IPS-18a (cell line): ENCODE data around the gene UBAC2.

ENCODE experiments used
- H3K27ac ChIP-seq: one replicate; pipeline ENCODE4 v1.5.1; 2013; ENCODE audit warnings: low read length
- H3K27me3 ChIP-seq: one replicate; pipeline ENCODE4 v1.6.1; 2013; ENCODE audit warnings: mild to moderate bottlenecking, low read length; ENCODE audit not compliant: control insufficient read depth, insufficient read depth
- H3K36me3 ChIP-seq: one replicate; pipeline ENCODE4 v1.6.1; 2013; ENCODE audit warnings: low read depth, low read length; ENCODE audit not compliant: control insufficient read depth
- H3K4me1 ChIP-seq: one replicate; pipeline ENCODE4 v1.6.1; 2013; ENCODE audit warnings: low read depth, low read length; ENCODE audit not compliant: control insufficient read depth
- H3K4me3 ChIP-seq: one replicate; pipeline ENCODE4 v1.5.1; 2013; ENCODE audit warnings: low read length
- H3K9ac ChIP-seq: one replicate; pipeline ENCODE4 v1.6.1; 2013; ENCODE audit warnings: mild to moderate bottlenecking, low read length, moderate library complexity
- H3K9me3 ChIP-seq: one replicate; pipeline ENCODE4 v1.6.1; 2013; ENCODE audit warnings: low read depth, low read length; ENCODE audit not compliant: control insufficient read depth

The UBAC2 gene

GRCh38 chr13:99373436-99373835 lies 172.8 kb downstream of the UBAC2 start:
- Histone ChIP-seq H3K36me3 (peaks cover 1% of the 10 kb centered on the region), H3K9me3 (no peaks in the 10 kb centered on the region), H3K4me3 (no peak overlapping the region), H3K27me3 (no peaks in the 10 kb centered on the region), H3K27ac (no peak overlapping the region), H3K4me1 (peaks cover under 1% of the 10 kb centered on the region), H3K9ac (no peak overlapping the region)

GRCh38 chr13:99374169-99374991 lies 173.7 kb downstream of the UBAC2 start:
- Histone ChIP-seq H3K27me3 (no peaks in the 10 kb centered on the region), H3K9me3 (no peaks in the 10 kb centered on the region), H3K4me1 (peaks cover 9% of the 10 kb centered on the region), H3K36me3 (no peaks in the 10 kb centered on the region), H3K27ac (no peak overlapping the region), H3K9ac (no peak overlapping the region), H3K4me3 (no peak overlapping the region)

- Histone ChIP-seq H3K4me1 (peaks cover 17% of the 10 kb centered on the region), H3K4me3 (no peak overlapping the region), H3K9ac (no peak overlapping the region), H3K27ac (no peak overlapping the region), H3K36me3 (no peaks in the 10 kb centered on the region), H3K9me3 (no peaks in the 10 kb centered on the region), H3K27me3 (no peaks in the 10 kb centered on the region)
These were observed 174.5 kb downstream of the UBAC2 start for GRCh38 chr13:99374994-99375737.

GRCh38 chr13:99375738-99376080 lies 175.1 kb downstream of the UBAC2 start:
- H3K36me3 ChIP-seq, result no peaks in the 10 kb centered on the region
- no peaks in the 10 kb centered on the region for H3K27me3 ChIP-seq
- no peak overlapping the region for H3K9ac ChIP-seq

GRCh38 chr13:99376132-99376531 lies 175.5 kb downstream of the UBAC2 start:
- Histone ChIP-seq H3K27ac (no peak overlapping the region), H3K27me3 (no peaks in the 10 kb centered on the region), H3K4me3 (no peak overlapping the region), H3K9me3 (no peaks in the 10 kb centered on the region), H3K4me1 (peaks cover 19% of the 10 kb centered on the region), H3K9ac (no peak overlapping the region), H3K36me3 (no peaks in the 10 kb centered on the region)

More at GRCh38 chr13:99375738-99376080, 175.1 kb downstream of the UBAC2 start:
- Histone ChIP-seq H3K4me3 (no peak overlapping the region), H3K9me3 (no peaks in the 10 kb centered on the region), H3K27ac (no peak overlapping the region), H3K4me1 (peaks cover 19% of the 10 kb centered on the region)

- no peak overlapping the region for H3K27ac ChIP-seq
- no peaks in the 10 kb centered on the region for H3K27me3 ChIP-seq
- H3K9me3 ChIP-seq, result no peaks in the 10 kb centered on the region
- H3K36me3 ChIP-seq, result no peaks in the 10 kb centered on the region
- peaks cover 19% of the 10 kb centered on the region for H3K4me1 ChIP-seq
- no peak overlapping the region for H3K9ac ChIP-seq
- no peak overlapping the region for H3K4me3 ChIP-seq
These were observed 176.3 kb downstream of the UBAC2 start for GRCh38 chr13:99376924-99377323.

- no peak overlapping the region for H3K9ac ChIP-seq
- peaks cover 19% of the 10 kb centered on the region for H3K4me1 ChIP-seq
- H3K36me3 ChIP-seq, result no peaks in the 10 kb centered on the region
- H3K27me3 ChIP-seq, result no peaks in the 10 kb centered on the region
- H3K4me3 ChIP-seq, result no peak overlapping the region
- H3K27ac ChIP-seq, result no peak overlapping the region
- H3K9me3 ChIP-seq, result no peaks in the 10 kb centered on the region
These were observed 177.0 kb downstream of the UBAC2 start for GRCh38 chr13:99377641-99378040.

- Histone ChIP-seq H3K27me3 (no peaks in the 10 kb centered on the region), H3K4me1 (peaks cover 19% of the 10 kb centered on the region), H3K9me3 (no peaks in the 10 kb centered on the region), H3K9ac (no peak overlapping the region), H3K36me3 (no peaks in the 10 kb centered on the region), H3K4me3 (peak overlapping the region; percentile 6), H3K27ac (no peak overlapping the region)
These were observed 178.5 kb downstream of the UBAC2 start for GRCh38 chr13:99378985-99379733.

- H3K4me3 ChIP-seq, result no peak overlapping the region
- peaks cover 19% of the 10 kb centered on the region for H3K4me1 ChIP-seq
- no peaks in the 10 kb centered on the region for H3K36me3 ChIP-seq
- no peaks in the 10 kb centered on the region for H3K27me3 ChIP-seq
- H3K27ac ChIP-seq, result no peak overlapping the region
- no peaks in the 10 kb centered on the region for H3K9me3 ChIP-seq
- H3K9ac ChIP-seq, result no peak overlapping the region
These were observed 179.5 kb downstream of the UBAC2 start for GRCh38 chr13:99379856-99380801.

GRCh38 chr13:99380921-99381645 lies 180.4 kb downstream of the UBAC2 start:
- Histone ChIP-seq H3K4me3 (no peak overlapping the region), H3K9me3 (no peaks in the 10 kb centered on the region), H3K36me3 (no peaks in the 10 kb centered on the region), H3K27me3 (no peaks in the 10 kb centered on the region), H3K9ac (no peak overlapping the region), H3K4me1 (peaks cover 19% of the 10 kb centered on the region), H3K27ac (no peak overlapping the region)
